GM19455 (cell line): ENCODE data around the gene PPP2R3A.
"Not testable (repeated sequence)": the region's sequence is repeated elsewhere in the genome, so short reads cannot be mapped to it uniquely, and the experiment has no call there.

Experiments used
- ATAC-seq: cut with Tn5 transposase; IDR thresholded peaks from one replicate; pipeline ENCODE4 v1.9.1; 2021; ENCODE audit not compliant: unreplicated experiment

PPP2R3A gene

DNA sequence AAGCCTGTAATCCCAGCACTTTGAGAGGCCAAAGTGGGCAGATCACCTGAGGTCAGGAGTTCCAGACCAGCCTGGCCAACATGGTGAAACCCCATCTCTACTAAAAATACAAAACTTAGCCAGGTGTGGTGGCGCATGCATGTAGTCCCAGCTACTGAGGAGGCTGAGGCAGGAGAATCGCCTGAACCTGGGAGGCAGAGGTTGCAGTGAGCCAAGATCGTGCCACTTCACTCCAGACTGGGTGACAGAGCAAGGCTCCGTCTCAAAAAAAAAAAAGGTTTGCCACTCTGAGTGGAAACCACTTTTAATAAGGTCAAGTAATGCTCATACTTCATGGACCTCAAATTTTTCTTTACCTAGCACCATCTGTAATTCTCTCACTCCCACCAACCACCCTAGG lies 178.9 kb downstream of the PPP2R3A start:
- not testable (repeated sequence) for ATAC-seq

- ATAC-seq: no peak
Observed at GRCh38 chr3:136146981-136147729, 181.6 kb downstream of the PPP2R3A start.

- ATAC-seq: no peak
Observed at GRCh38 chr3:136149667-136150066, 184.1 kb downstream of the PPP2R3A start.

DNA sequence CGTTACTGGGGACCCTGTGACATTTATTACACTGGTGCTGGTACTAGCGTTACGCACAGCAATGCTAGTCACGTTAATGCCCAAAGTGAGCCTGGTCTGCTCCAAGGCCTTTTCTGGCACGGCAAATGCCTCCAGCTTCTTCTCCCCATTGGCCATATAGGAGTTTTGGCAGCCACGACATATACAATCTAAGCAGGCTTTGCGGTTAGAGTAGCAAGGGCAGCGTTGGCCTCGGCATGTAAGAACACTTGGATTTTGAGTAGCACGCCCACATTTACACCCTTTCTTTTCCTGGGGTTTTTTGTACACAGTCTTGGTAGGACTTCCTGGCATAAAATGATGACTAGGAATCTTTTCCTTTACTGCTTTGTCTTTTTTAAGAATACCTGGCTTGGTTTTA lies 185.7 kb downstream of the PPP2R3A start:
- no peak for ATAC-seq

DNA sequence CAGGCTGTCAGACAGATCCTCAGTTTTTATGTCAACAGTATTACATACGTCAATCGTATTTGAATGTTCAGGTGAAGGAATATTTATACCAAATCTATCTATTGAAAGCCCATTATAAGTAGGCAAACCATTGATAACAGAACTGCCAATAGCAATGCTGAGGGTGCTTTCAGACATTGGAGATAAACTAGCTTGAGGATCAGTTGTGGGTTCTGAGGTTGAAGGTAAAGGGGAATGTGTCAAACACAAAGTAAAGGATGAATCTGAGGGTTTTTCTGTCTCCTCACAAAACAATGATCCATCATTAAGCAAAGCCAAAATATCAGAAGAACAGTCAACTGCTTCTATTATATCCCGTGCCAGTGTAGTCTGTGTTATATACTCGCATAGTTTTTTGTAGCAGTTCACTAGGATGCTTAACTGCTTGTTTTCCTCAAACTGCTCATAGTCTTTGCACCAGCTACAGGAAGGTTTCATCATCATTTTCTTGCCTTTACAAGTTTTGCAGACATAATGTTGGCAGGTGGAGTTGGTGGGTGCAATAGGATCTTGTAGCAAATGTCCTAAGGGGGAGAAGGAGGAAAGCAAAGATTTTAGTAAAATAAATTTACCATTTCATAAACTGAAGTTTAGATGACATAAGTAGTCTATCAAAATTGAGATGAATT lies 186.8 kb downstream of the PPP2R3A start:
- no peak for ATAC-seq

- no peak for ATAC-seq
Observed at GRCh38 chr3:136152963-136153362, 187.4 kb downstream of the PPP2R3A start.

- no peak for ATAC-seq
Observed at GRCh38 chr3:136161516-136161915, 196.0 kb downstream of the PPP2R3A start.

DNA sequence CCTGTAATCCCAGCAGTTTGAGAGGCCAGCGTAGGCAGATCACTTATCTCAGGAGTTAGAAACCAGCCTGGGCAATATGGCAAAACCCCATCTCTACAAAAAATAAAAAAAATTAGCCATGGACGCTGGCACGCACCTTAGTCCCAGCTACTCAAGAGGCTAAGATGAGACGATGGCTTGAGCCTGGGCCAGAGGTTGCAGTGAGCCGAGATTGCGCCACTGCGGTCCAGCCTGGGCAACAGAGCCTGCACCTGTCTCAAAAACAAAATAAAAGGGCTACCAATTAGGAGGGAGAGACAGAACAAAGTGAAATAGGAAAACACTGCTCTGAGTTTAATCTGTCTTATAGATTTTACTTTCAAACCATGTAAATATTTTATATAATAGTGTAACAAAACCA lies 196.8 kb downstream of the PPP2R3A start:
- no peak for ATAC-seq

DNA sequence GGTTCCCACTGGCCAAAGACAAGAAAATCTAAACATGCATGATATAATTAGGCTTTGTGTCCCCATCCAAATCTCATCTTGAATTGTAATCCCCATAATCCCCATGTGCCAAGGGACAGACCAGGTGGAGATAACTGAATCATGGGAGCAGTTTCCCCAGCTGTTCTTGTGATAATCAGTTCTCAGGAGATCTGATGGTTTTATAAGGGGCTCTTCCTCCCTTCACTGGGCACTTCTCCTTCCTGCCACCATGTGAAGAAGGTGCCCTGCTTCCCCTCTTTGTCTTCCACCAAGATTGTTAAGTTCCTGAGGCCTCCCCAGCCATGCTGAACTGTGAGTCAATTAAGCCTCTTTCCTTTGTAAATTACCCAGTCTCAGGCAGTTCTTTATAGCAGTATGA lies 198.1 kb downstream of the PPP2R3A start:
- ATAC-seq: not testable (repeated sequence)

- no peak for ATAC-seq
Observed at GRCh38 chr3:136166507-136166906, 201.0 kb downstream of the PPP2R3A start.

DNA sequence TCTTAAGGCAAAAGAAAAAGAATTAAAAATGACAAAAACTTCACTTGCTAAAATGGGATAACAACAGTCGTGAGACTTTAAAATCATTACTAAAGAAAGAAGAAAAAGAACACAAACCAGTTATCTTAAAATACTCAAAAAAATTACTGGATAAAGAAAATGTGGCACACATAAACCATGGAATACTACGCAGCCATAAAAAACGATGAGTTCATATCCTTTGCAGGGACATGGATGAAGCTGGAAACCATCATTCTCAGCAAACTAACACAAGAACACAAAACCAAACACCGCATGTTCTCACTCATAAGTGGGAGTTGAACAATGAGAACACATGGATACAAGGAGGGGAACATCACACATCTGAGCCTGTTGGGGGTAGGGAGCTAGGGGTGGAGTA lies 202.7 kb downstream of the PPP2R3A start:
- not testable (repeated sequence) for ATAC-seq

GRCh38 chr3:136171097-136171542 lies 205.6 kb downstream of the PPP2R3A start:
- no peak for ATAC-seq

- ATAC-seq: no peak
Observed at GRCh38 chr3:136173939-136174490, 208.5 kb downstream of the PPP2R3A start.

DNA sequence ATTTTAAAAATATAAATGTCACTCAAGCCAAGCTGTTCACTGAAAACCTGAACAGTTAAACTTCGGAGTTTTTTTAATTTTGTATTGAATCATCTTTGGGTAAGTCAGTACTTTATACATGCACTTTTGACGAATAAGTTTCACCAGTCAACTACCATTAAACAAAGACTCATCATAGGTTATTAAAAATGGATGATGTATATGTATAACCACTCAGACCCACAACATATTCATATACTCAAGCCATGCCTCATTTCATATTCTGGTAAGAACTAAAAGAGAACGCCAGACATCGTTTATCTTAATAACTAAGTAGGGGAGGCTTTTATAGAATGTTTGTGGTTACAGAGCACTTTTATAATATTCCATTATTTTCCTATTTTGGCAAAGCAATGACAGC lies 212.3 kb downstream of the PPP2R3A start:
- ATAC-seq: no peak

- no peak for ATAC-seq
Observed at GRCh38 chr3:136181741-136182140, 216.2 kb downstream of the PPP2R3A start.

DNA sequence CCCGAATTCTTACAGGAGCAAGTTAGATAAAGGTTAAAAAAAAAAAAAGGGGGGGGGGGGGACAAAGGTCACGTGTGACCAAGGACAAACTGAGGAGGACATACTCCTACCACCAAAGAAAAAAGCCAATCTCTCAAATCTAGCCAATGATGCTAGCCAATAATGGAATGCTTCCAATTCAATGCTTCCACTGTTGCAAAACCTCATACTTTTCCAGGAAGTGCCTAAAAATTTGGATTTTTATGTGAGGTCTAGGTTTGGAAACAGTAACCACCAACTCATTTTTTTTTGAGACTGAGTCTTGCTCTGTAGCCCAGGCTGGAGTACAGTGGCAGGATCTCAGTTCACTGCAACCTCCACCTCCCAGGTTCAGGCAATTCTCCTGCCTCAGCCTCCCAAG lies 219.2 kb downstream of the PPP2R3A start:
- ATAC-seq: no peak

DNA sequence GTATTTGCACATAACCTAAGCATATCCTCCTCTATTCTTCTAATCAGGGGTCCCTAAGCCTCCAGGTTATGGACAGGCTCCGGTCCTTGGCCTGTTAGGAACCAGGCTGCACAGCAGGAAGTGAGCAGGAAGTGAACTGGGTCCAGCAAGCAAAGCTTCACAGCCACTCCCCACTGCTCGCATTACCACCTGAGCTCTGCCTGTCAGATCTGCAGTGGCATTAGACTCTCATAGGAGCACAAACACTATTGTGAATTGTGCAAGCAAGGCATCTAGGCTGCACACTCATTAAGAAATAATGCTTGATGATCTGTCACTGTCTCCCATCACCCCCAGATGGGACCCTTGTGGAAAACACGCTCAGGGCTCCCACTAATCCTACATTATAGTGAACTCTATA lies 220.8 kb downstream of the PPP2R3A start:
- ATAC-seq: no peak

DNA sequence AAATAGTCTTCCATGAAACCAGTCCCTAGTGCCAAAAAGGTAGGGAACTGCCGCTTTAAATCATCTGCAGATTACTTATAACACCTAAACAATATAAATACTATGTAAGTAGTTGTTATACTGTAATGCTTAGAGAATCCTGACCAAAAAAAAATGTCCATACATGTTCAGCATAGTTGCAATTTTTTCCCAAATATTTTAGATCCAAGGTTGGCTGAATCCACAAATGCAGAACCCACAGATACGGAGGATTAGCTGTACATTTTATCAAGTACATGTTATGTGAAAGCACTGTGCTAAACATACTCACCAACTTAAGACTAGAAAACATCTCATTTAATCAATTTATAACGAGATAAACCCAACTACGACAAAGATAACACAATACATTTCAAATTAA lies 221.3 kb downstream of the PPP2R3A start:
- no peak for ATAC-seq

DNA sequence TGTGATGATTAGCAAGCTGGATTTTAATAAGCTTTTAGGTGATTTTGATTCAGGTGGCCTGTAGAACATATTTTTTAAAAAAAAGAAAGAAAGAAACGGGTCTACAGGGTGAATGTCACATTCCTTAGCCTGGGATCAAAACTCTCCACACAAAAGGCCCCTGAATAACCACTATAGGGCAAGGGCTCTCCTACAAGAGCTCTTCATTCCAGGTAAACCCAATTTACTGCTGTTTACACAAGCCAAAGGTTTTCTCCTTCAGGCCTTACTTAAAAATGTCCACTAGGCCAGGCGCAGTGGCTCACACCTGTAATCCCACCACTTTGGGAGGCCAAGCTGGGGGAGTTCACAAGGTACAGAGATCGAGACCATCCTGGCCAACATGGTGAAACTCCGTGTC lies 222.3 kb downstream of the PPP2R3A start:
- ATAC-seq: no peak

GRCh38 chr3:136189043-136189442 lies 223.5 kb downstream of the PPP2R3A start:
- ATAC-seq: no peak

GRCh38 chr3:136189859-136190617 lies 224.5 kb downstream of the PPP2R3A start:
- no peak for ATAC-seq

DNA sequence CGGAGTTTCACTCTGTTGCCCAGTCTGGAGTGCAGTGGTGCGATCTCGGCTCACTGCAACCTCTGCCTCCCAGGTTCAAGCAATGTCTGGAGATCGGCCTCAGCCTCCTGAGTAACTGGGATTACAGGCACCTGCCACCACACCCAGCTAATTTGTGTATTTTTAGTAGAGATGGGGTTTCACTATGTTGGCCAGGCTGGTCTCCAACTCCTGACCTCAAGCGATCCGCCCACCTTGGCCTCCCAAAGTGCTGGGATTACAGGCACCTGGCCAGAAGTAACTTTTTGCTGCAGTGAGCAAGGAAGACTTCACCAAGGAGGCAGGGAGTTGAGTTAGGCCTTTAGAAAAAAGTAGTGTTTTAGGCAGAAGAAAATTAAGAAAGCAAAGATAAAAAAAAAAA lies 226.7 kb downstream of the PPP2R3A start:
- ATAC-seq: not testable (repeated sequence)
